Lower leg skin (tissue), 4 donors: ENCODE results near the gene CHST14. TPM values are rescaled to one million over a fixed set of nuclear protein-coding genes. Genes with fewer than 3 reads are reported as not detected.
A peak's percentile ranks its signal among the peaks of the same experiment; 100 is the strongest.

Source experiments
- DNase-seq, 2 donors: peaks; one replicate each; pipeline ENCODE4 v3.0.0-alpha.2; 2019; ENCODE audit warnings: low spot score in 2 of 2
- H3K4me3 ChIP-seq: fragments of 200-600 bp; sonication (generic); 2 replicates; pipeline ENCODE4 v1.5.1; 2017; ENCODE audit warnings: mild to moderate bottlenecking, low read depth; ENCODE audit not compliant: poor library complexity, severe bottlenecking
- CTCF ChIP-seq, 3 donors: fragments of 450-650 bp; IDR thresholded peaks; one replicate each; pipeline ENCODE4 v1.5.1; 2016; ENCODE audit warnings: antibody characterized with exemption in 3 of 3, mild to moderate bottlenecking in 3 of 3, moderate library complexity in 2 of 3
- POLR2A ChIP-seq, 2 donors: fragments of 450-650 bp; IDR thresholded peaks; one replicate each; pipeline ENCODE4 v1.6.1; 2016 to 2017; ENCODE audit warnings: antibody characterized with exemption in 2 of 2, mild to moderate bottlenecking in 1 of 2, moderate library complexity in 1 of 2
- WGBS, 2 donors: methylation state at CpG; one replicate each; pipeline ENCODE4 v1.1.5; 2018; 5-methylcytosine and 5-hydroxymethylcytosine counted together
- intact Hi-C: fragments of 100-400 bp; cut with DNase I; formaldehyde crosslinking; loops from one replicate; pipeline ENCODE4 v1.15.0; 2023; ENCODE audit warnings: low total_unique reads
- total RNA-seq, 4 donors: library from RNA; depleted of rRNA; stranded (reverse); fragments of >200 nt; gene quantifications; one replicate each; pipeline ENCODE4 v1.1.0, GENCODE V29; 2016

CHST14 gene
- total RNA-seq, 4 donors from 2014 or later: 5.6 to 10.0 (median 8.8) TPM

- 79 to 92% methylated on average over 36 of the region's 36 CpGs for WGBS, 2 donors
- no peak for DNase-seq
- TF ChIP-seq POLR2A (IDR thresholded peaks at IDR 0.05) (no peak), CTCF (IDR thresholded peaks at IDR 0.05) (no peak)
- intact Hi-C loops: no loop called here
- H3K4me3 ChIP-seq: no peak overlapping the region
These were observed 15.4 kb downstream of the CHST14 start for GRCh38 chr15:40486066-40486770.

DNA sequence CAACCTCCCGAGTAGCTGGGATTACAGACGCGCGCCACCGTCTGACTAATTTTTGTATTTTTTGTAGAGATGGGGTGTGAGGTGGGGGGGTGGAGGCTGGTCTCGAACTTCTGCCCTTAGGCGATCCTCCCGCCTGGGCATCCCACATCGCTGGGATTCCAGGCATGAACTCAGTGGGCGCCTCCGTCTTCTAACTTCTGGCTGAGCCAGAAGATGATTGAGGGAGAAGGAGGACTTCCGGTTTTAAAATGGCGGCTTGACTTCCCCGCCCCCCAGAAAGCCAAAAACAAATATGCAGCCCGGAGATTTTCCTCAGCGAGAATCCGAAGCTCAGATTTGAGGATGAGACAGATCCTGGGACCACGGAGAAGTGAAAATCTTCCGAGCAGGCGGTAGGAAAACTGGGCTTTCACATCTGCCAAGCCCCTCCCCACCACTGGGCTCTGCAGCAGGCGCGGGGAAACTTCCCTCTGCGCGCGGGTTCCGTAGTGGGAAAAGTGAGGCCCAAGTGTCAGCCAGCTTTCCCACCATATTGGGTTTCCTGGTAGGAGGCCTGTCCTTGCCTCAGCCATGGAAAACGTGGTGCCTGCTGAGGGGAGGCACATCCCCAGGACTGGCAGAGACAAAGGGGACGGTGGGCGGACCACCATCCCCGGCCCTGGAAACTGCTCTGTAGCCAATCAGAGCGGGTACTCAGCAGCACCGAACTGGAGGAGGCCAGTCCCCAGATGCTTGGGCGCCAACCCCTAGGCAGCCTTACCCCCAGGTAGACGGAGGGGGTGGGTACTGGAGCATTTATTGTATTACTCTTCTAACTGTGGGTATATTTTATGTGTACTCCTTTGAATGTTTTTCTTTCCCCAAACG, 17.3 kb downstream of the CHST14 start:
- no peak overlapping the region for H3K4me3 ChIP-seq
- no peak for DNase-seq
- 85 to 92% methylated on average over 35 of the region's 35 CpGs for WGBS, 2 donors
- TF ChIP-seq POLR2A (IDR thresholded peaks at IDR 0.05) (no peak), CTCF (IDR thresholded peaks at IDR 0.05) (no peak)
- intact Hi-C loops: no loop called here

DNA sequence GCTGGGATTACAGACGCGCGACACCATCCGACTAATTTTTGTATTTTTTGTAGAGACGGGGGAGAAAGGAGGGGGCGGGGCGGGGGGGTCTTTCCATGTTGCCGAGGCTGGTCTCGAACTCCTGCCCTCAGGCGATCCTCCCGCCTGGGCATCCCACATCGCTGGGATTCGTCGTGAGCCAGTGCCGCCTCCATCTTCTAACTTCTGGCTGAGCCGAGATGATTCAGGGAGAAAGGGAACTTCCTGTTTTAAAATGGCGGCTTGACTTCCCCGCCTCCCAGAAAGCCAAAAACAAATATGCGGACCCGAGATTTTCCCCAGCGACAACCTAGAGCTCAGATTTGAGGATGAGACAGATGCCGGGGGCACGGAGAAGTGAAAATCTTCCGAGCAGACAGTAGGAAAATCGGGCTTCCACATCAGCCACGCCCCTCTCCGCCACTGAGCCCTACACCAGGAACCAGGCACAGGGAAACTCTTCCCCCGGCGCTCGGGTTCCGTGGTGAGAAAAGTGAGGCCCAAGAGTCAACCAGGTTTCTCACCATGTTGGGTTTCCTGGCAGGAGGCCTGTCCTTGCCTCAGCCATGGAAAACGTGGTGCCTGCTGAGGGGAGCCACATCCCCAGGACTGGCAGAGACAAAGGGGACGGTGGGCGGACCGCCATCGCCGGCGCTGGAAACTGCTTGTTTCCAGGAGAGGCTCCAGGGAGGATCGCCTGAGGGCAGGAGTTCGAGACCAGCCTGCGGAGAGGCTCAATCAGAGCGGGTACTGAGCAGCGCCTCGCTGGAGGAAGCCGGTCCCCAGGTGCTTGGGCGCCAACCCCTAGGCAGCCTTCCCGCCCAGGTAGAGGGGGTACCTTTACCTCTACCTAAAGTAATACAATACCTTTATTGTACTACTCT, 18.7 kb downstream of the CHST14 start:
- TF ChIP-seq POLR2A (IDR thresholded peaks at IDR 0.05) (no peak), CTCF (IDR thresholded peaks at IDR 0.05) (no peak)
- intact Hi-C loops: no loop called here
- peak in 1 of 2 donors; percentile 82 for DNase-seq
- no peak overlapping the region for H3K4me3 ChIP-seq
- WGBS, 2 donors: 87% methylated on average over 47 of the region's 47 CpGs

DNA sequence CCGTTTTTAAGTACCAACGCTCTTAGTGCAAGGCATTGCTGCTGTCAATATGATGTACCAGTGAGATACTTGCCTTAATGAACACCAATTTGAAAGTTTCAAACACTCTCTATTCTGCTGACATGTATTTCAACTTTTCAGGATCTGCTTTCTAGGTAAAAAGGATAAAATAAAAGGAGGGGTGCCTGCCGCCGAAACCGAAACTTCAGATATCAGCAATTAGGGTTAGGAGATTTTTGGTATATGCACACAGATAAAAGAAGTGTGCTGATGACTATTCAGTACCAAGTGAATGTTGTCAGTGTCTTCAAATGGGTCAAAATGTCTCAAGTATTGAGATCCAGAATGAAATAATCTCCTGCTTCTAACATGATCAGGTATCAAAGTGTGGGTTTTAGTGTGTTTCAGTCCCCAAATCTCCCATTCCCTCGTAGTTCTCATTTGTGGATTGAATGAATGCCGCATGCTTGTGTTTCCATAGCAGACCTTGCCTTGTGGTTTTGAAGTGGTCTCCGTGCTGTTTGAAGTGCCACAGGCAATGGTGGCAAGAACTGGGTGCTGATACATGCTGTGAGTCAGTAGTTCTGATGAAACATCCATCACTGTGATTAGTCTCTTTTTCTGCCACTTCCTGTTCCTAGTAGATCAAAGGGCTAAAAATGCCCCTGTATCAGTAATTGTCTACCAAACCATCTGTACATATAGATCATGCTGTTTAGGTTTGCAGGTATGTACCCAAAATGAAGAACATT, 22.5 kb downstream of the CHST14 start:
- 78 to 81% methylated on average over 8 of the region's 8 CpGs for WGBS, 2 donors
- intact Hi-C loops: no loop called here
- DNase-seq: no peak
- no peak overlapping the region for H3K4me3 ChIP-seq
- TF ChIP-seq CTCF (IDR thresholded peaks at IDR 0.05): no peak
- TF ChIP-seq POLR2A (IDR thresholded peaks at IDR 0.05): no peak

DNA sequence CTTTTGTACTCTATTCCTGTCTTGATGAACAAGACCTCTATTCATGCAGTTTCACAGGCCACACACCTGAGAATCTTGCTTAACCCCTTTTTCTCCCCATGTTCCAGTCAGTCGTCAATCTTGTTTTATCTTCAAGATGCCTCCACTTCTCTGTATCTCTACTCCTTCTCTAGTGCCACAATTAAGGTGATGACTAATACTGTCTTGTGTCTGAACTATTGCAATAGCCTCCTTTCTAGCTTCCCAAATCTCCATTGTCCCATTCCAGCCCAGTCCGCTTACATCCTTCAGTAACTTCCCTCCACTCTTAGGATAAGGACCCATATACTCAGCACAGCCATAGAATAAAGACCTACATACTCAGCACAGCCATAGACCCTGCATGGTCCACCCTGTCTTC, 24.7 kb downstream of the CHST14 start:
- no peak for DNase-seq
- TF ChIP-seq CTCF (IDR thresholded peaks at IDR 0.05): no peak
- no peak for TF ChIP-seq POLR2A (IDR thresholded peaks at IDR 0.05)
- no peak overlapping the region for H3K4me3 ChIP-seq
- WGBS, 2 donors: 89 to 96% methylated on average over 2 of the region's 2 CpGs
- intact Hi-C loops: loop anchor here (2.0 kb wide), 1 partner anchor 53 kb away; no protein-coding TSS in a partner anchor
